ENCODE measurements around the gene INTS7. TPM values are rescaled to one million over a fixed set of nuclear protein-coding genes. Genes with fewer than 3 reads are reported as not detected.

The INTS7 gene
- total and polyA plus RNA-seq, 2 of the 4 experiments (the other 2 are of a cell fraction) = 8.3 to 24.9 TPM

DNA sequence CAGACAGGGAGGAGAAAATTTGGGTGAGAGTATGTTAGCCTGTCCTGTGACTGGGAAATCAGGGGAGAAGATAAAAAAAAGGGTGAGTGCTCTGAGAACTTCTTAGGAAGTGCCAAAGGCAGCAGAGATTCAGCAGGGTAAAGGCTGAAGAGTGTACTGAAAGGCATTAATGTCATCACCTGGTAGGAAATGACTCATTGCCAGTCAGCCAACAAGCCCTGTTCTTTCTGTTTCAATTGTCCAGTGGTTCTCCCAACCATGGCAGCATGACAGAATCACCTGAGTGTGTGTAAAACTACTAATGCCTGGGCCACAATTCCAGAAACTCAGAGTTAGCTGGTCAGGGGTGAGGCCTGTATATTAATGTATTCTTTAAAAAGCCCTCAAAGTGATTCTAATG is 83.5 kb downstream of the INTS7 start:
- H2BK20ac ChIP-seq (ENCODE audit: low read depth, low read length) = no peak overlapping the region
- no peak overlapping the region for H3K14ac ChIP-seq (replicated peaks; ENCODE audit: low read depth, low read length)
- H2AK5ac ChIP-seq (ENCODE audit: low read depth, low read length) = no peak overlapping the region
- no peak overlapping the region for H3K23ac ChIP-seq (ENCODE audit: low read depth, low read length)
- no TSS peak for BruUV-seq (replicated peaks)
- no peak overlapping the region for H3K18ac ChIP-seq (ENCODE audit: low read depth, low read length)
- H2BK120ac ChIP-seq (ENCODE audit: low read depth, low read length) = no peak overlapping the region
- no peak overlapping the region for H4K5ac ChIP-seq (ENCODE audit: low read depth, low read length)
- H3K36me3 ChIP-seq (ENCODE audit: control insufficient read depth, insufficient read depth, low read length) = no peaks in the 10 kb centered on the region
- no peak overlapping the region for H3K27ac ChIP-seq (ENCODE audit: insufficient read depth, low read length)
- ATAC-seq (ENCODE audit: low read depth) (no peak), DNase-seq (peak; percentile 74)
- H4K8ac ChIP-seq (ENCODE audit: low read depth in 2 of 2, low read length in 2 of 2) = no peak overlapping the region
- no peaks in the 10 kb centered on the region for H3K9me1 ChIP-seq (ENCODE audit: insufficient read depth, low read length)
- H3K27me3 ChIP-seq (ENCODE audit: control insufficient read depth, insufficient read depth, low read length) = no peaks in the 10 kb centered on the region
- H2BK15ac ChIP-seq (ENCODE audit: low read depth, low read length) = no peak overlapping the region
- CTCF ChIA-PET = interaction anchor here (1.2 kb wide), 1 partner anchor 12 kb away, joined by 3 read pairs; no protein-coding TSS in a partner anchor
- no peaks in the 10 kb centered on the region for H3K79me1 ChIP-seq (ENCODE audit: low read depth in 1 of 2, low read length in 2 of 2)
- TF ChIP-seq SMC3 (IDR thresholded peaks at IDR 0.05; ENCODE audit: low read depth, low read length) (no peak), POLR2A (IDR thresholded peaks at IDR 0.05; ENCODE audit: low read depth, low read length) (no peak), BHLHE40 (IDR thresholded peaks at IDR 0.05; ENCODE audit: low read depth, low read length) (no peak), MXI1 (IDR thresholded peaks at IDR 0.05; ENCODE audit: borderline replicate concordance, low read depth, low read length) (no peak), CHD1 (IDR thresholded peaks at IDR 0.05; ENCODE audit: low read depth, low read length) (no peak), MAFK (IDR thresholded peaks at IDR 0.05; ENCODE audit: low read depth, low read length) (no peak), FOS (IDR thresholded peaks at IDR 0.05; ENCODE audit: low read depth, low read length) (no peak), RFX5 (IDR thresholded peaks at IDR 0.05; ENCODE audit: low read depth, low read length) (no peak), MAZ (IDR thresholded peaks at IDR 0.05; ENCODE audit: borderline replicate concordance, low read depth, low read length) (no peak), NFE2L2 (IDR thresholded peaks at IDR 0.05; ENCODE audit: low read depth, low read length) (no peak), CEBPB (IDR thresholded peaks at IDR 0.05; ENCODE audit: low read depth, low read length) (no peak), RCOR1 (IDR thresholded peaks at IDR 0.05; ENCODE audit: insufficient replicate concordance, low read length) (no peak), RAD21 (IDR thresholded peaks at IDR 0.05; ENCODE audit: low read length) (no peak)
- TF ChIP-seq, protein P1, sequence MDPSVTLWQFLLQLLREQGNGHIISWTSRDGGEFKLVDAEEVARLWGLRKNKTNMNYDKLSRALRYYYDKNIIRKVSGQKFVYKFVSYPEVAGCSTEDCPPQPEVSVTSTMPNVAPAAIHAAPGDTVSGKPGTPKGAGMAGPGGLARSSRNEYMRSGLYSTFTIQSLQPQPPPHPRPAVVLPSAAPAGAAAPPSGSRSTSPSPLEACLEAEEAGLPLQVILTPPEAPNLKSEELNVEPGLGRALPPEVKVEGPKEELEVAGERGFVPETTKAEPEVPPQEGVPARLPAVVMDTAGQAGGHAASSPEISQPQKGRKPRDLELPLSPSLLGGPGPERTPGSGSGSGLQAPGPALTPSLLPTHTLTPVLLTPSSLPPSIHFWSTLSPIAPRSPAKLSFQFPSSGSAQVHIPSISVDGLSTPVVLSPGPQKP (IDR thresholded peaks at IDR 0.05; ENCODE audit: borderline replicate concordance, low read depth, low read length) = no peak
- TF ChIP-seq, protein P2, sequence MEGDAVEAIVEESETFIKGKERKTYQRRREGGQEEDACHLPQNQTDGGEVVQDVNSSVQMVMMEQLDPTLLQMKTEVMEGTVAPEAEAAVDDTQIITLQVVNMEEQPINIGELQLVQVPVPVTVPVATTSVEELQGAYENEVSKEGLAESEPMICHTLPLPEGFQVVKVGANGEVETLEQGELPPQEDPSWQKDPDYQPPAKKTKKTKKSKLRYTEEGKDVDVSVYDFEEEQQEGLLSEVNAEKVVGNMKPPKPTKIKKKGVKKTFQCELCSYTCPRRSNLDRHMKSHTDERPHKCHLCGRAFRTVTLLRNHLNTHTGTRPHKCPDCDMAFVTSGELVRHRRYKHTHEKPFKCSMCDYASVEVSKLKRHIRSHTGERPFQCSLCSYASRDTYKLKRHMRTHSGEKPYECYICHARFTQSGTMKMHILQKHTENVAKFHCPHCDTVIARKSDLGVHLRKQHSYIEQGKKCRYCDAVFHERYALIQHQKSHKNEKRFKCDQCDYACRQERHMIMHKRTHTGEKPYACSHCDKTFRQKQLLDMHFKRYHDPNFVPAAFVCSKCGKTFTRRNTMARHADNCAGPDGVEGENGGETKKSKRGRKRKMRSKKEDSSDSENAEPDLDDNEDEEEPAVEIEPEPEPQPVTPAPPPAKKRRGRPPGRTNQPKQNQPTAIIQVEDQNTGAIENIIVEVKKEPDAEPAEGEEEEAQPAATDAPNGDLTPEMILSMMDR (conservative IDR thresholded peaks at IDR 0.05; ENCODE audit: low read depth, low read length) = no peak
- TF ChIP-seq, protein P3, sequence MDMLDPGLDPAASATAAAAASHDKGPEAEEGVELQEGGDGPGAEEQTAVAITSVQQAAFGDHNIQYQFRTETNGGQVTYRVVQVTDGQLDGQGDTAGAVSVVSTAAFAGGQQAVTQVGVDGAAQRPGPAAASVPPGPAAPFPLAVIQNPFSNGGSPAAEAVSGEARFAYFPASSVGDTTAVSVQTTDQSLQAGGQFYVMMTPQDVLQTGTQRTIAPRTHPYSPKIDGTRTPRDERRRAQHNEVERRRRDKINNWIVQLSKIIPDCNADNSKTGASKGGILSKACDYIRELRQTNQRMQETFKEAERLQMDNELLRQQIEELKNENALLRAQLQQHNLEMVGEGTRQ (IDR thresholded peaks at IDR 0.05; ENCODE audit: low read depth, low read length) = no peak
- H3K4me2 ChIP-seq (ENCODE audit: low read depth, low read length) = no peak overlapping the region
- dilution Hi-C loops (cut with HindIII; ENCODE audit: low sequenced_read_pairs, unreplicated experiment) (no loop called here), intact Hi-C loops (cut with micrococcal nuclease) (no loop called here), in situ Hi-C loops (cut with MboI; ENCODE audit: low sequenced_read_pairs) (no loop called here)
- no peaks in the 10 kb centered on the region for H3K9me3 ChIP-seq (ENCODE audit: control insufficient read depth, insufficient read depth, low read length)
- H3K4ac ChIP-seq (ENCODE audit: low read depth, low read length) = no peak overlapping the region
- H3K4me3 ChIP-seq (ENCODE audit: insufficient read depth, low read depth, low read length) = no peak overlapping the region
- no peaks in the 10 kb centered on the region for H4K20me1 ChIP-seq (ENCODE audit: insufficient read depth, low read length)
- no peak overlapping the region for H2AK9ac ChIP-seq (replicated peaks; ENCODE audit: low read depth, low read length, poor library complexity)
- H3K9ac ChIP-seq (ENCODE audit: low read depth, low read length) = no peak overlapping the region
- H4K91ac ChIP-seq (ENCODE audit: insufficient read depth, low read depth, low read length) = no peak overlapping the region
- POLR2A ChIA-PET (ENCODE audit: unreplicated experiment) = no interaction called here
- no peak overlapping the region for H2BK5ac ChIP-seq (ENCODE audit: low read depth, low read length, poor library complexity, severe bottlenecking)
- no peaks in the 10 kb centered on the region for H3K4me1 ChIP-seq (ENCODE audit: control insufficient read depth, insufficient read depth, low read length)
- H3K56ac ChIP-seq (ENCODE audit: extremely low read depth, insufficient read depth, low read length) = no peak overlapping the region
- no peak overlapping the region for H2AFZ ChIP-seq (replicated peaks; ENCODE audit: low read length, poor library complexity)

All from IMR-90 (cell line).